Rectal smooth muscle tissue (tissue), 1 donor: ENCODE results near the gene ADSL.

Experiments used
- H3K27ac ChIP-seq: one replicate; pipeline ENCODE4 v1.7.0; 2013; ENCODE audit warnings: low read depth, low read length, inconsistent platforms
- H3K27me3 ChIP-seq: one replicate; pipeline ENCODE4 v1.7.0; 2013; ENCODE audit warnings: low read length; ENCODE audit not compliant: control insufficient read depth, insufficient read depth
- H3K36me3 ChIP-seq: one replicate; pipeline ENCODE4 v1.7.0; 2013; ENCODE audit warnings: low read length; ENCODE audit not compliant: control insufficient read depth, insufficient read depth
- H3K4me1 ChIP-seq: one replicate; pipeline ENCODE4 v1.7.0; 2013; ENCODE audit warnings: low read length; ENCODE audit not compliant: control insufficient read depth, insufficient read depth
- H3K4me3 ChIP-seq: one replicate; pipeline ENCODE4 v1.7.0; 2013; ENCODE audit warnings: low read length
- H3K9ac ChIP-seq: one replicate; pipeline ENCODE4 v1.7.0; 2013; ENCODE audit warnings: low read length

Gene ADSL

GRCh38 chr22:40432157-40432556 is 85.9 kb downstream of the ADSL start:
- no peak overlapping the region for H3K27ac ChIP-seq
- peaks cover 9% of the 10 kb centered on the region for H3K4me1 ChIP-seq
- H3K27me3 ChIP-seq = no peaks in the 10 kb centered on the region
- no peak overlapping the region for H3K4me3 ChIP-seq
- H3K9ac ChIP-seq = no peak overlapping the region
- H3K36me3 ChIP-seq = peaks cover 6% of the 10 kb centered on the region

- H3K27me3 ChIP-seq = no peaks in the 10 kb centered on the region
- H3K4me3 ChIP-seq = no peak overlapping the region
- H3K27ac ChIP-seq = no peak overlapping the region
- H3K4me1 ChIP-seq = peaks cover 9% of the 10 kb centered on the region
- H3K36me3 ChIP-seq = peaks cover 6% of the 10 kb centered on the region
- H3K9ac ChIP-seq = no peak overlapping the region
Measured at GRCh38 chr22:40432625-40433024, 86.3 kb downstream of the ADSL start.

- Histone ChIP-seq H3K9ac (no peak overlapping the region), H3K36me3 (peaks cover 6% of the 10 kb centered on the region), H3K4me3 (no peak overlapping the region), H3K27ac (no peak overlapping the region), H3K27me3 (no peaks in the 10 kb centered on the region), H3K4me1 (peaks cover 9% of the 10 kb centered on the region)
Measured at GRCh38 chr22:40433416-40434090, 87.3 kb downstream of the ADSL start.

GRCh38 chr22:40434106-40434505 is 87.8 kb downstream of the ADSL start:
- peaks cover 3% of the 10 kb centered on the region for H3K36me3 ChIP-seq
- no peaks in the 10 kb centered on the region for H3K27me3 ChIP-seq
- no peak overlapping the region for H3K9ac ChIP-seq
- H3K4me3 ChIP-seq = no peak overlapping the region
- peaks cover 9% of the 10 kb centered on the region for H3K4me1 ChIP-seq
- H3K27ac ChIP-seq = no peak overlapping the region

GRCh38 chr22:40434745-40435144 is 88.4 kb downstream of the ADSL start:
- no peak overlapping the region for H3K27ac ChIP-seq
- H3K4me3 ChIP-seq = no peak overlapping the region
- H3K36me3 ChIP-seq = no peaks in the 10 kb centered on the region
- no peak overlapping the region for H3K9ac ChIP-seq
- no peaks in the 10 kb centered on the region for H3K27me3 ChIP-seq
- peaks cover 9% of the 10 kb centered on the region for H3K4me1 ChIP-seq

GRCh38 chr22:40436505-40437431 is 90.5 kb downstream of the ADSL start:
- Histone ChIP-seq H3K4me3 (peak overlapping the region; percentile 11), H3K36me3 (no peaks in the 10 kb centered on the region), H3K9ac (no peak overlapping the region), H3K27me3 (no peaks in the 10 kb centered on the region), H3K27ac (peak overlapping the region; percentile 45), H3K4me1 (peaks cover 9% of the 10 kb centered on the region)
